ENCODE data around the gene STYXL2. TPM values are rescaled to one million over a fixed set of nuclear protein-coding genes. Genes with fewer than 3 reads are reported as not detected.

The STYXL2 gene
- total and polyA plus RNA-seq, 4 donors = 0.02 to 0.57 (median 0.09) TPM

DNA sequence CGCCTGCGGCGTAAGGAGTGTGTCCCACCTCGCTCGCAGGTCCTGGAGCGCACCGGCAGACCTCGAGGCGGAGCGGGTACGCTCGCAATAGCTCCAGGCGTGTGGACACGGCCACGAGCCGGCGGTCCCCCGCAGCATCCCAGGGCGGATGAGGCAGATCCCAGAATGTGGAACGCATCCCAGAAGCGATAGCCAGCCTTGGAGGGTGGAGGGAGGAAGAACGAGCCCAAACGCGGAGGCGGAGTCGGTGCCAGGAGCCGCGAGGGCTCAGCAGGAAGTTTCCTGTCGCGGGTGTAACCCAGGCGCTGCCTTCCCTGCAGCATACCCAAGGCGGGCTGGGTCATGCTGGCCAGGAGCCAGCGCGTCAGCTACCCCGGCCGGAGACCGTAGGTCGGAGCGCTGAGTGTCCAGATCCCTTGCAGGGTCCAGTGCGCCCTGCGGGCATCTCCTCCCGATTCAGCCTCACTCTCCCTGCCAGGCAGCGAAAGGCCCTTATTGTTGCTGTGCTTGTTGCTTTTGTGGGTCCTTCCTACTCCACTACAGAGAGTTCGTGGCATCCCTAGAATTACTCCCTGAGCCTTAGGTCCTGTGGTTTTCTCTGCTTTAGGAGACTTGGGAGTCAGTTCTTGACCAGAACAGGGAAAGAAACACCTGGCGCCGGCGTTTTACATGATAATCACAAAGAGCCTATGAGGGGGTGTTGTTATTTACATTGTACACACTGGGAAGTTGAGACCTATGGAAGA lies 27.7 kb downstream of the STYXL2 start:
- no peak for TF ChIP-seq CTCF (IDR thresholded peaks at IDR 0.05; ENCODE audit: control extremely low read depth, extremely low read depth)
- H3K27ac ChIP-seq (ENCODE audit: low read depth in 1 of 2, low read length in 1 of 2) = no peak overlapping the region
- peaks cover 0 to 9% (median 6%) of the 10 kb centered on the region in 5 donors for H3K4me1 ChIP-seq (ENCODE audit: control insufficient read depth in 5 of 5, insufficient read depth in 5 of 5, low read length in 5 of 5)
- peak overlapping the region; percentile 32 for H3K4me3 ChIP-seq
- peaks cover 0 to 7% (median 7%) of the 10 kb centered on the region in 3 donors for H3K27me3 ChIP-seq (ENCODE audit: control insufficient read depth in 3 of 3, insufficient read depth in 3 of 3, low read length in 2 of 3)
- WGBS, 2 donors = 12% methylated on average over 47 of the region's 47 CpGs
- H3K9me3 ChIP-seq (ENCODE audit: control insufficient read depth in 4 of 4, insufficient read depth in 3 of 4, low read length in 3 of 4) = no peaks in the 10 kb centered on the region
- no peak overlapping the region for H3K9ac ChIP-seq (ENCODE audit: insufficient read depth in 1 of 2, low read length in 2 of 2)
- peak; percentile 54 for ATAC-seq (ENCODE audit: insufficient read depth, low FRiP score)
- no peaks in the 10 kb centered on the region for H3K36me3 ChIP-seq (ENCODE audit: control insufficient read depth in 4 of 4, insufficient read depth in 4 of 4, low read length in 4 of 4)
- DNase-seq = peak; percentile 42 to 64 (median 61)

GRCh38 chr1:167122121-167122480 lies 28.2 kb downstream of the STYXL2 start:
- Histone ChIP-seq H3K4me1 (ENCODE audit: control insufficient read depth in 5 of 5, insufficient read depth in 5 of 5, low read length in 5 of 5) (peaks cover 0 to 9% (median 6%) of the 10 kb centered on the region in 5 donors), H3K4me3 (no peak overlapping the region), H3K27me3 (ENCODE audit: control insufficient read depth in 3 of 3, insufficient read depth in 3 of 3, low read length in 2 of 3) (peaks cover 0 to 7% (median 7%) of the 10 kb centered on the region in 3 donors), H3K36me3 (ENCODE audit: control insufficient read depth in 4 of 4, insufficient read depth in 4 of 4, low read length in 4 of 4) (no peaks in the 10 kb centered on the region), H3K9ac (ENCODE audit: insufficient read depth in 1 of 2, low read length in 2 of 2) (no peak overlapping the region), H3K9me3 (ENCODE audit: control insufficient read depth in 4 of 4, insufficient read depth in 3 of 4, low read length in 3 of 4) (peaks cover 0 to 1% (median 0%) of the 10 kb centered on the region in 4 donors), H3K27ac (ENCODE audit: low read depth in 1 of 2, low read length in 1 of 2) (no peak overlapping the region)
- no peak for ATAC-seq (ENCODE audit: insufficient read depth, low FRiP score)
- no peak for TF ChIP-seq CTCF (IDR thresholded peaks at IDR 0.05; ENCODE audit: control extremely low read depth, extremely low read depth)
- WGBS, 2 donors = 83 to 89% methylated on average over 5 of the region's 5 CpGs
- DNase-seq = no peak

DNA sequence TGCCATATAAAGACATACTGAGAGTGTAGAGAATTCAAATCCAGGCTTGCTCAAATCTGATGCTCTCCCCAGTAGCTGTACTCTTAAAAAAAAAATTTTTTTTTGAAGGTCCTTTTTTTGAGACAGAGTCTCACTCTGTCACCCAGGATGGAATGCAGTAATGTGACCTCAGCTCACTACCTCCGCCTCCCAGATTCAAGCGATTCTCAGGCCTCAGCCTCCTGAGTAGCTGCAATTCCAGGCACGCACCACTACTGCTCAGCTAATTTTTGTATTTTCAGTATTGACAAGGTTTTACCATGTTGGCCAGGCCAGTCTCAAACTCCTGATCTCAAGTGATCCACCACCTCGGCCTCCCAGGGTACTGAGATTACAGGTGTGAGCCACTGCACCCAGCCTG lies 28.7 kb downstream of the STYXL2 start:
- peaks cover 0 to 7% (median 7%) of the 10 kb centered on the region in 3 donors for H3K27me3 ChIP-seq (ENCODE audit: control insufficient read depth in 3 of 3, insufficient read depth in 3 of 3, low read length in 2 of 3)
- H3K27ac ChIP-seq (ENCODE audit: low read depth in 1 of 2, low read length in 1 of 2) = no peak overlapping the region
- no peak for ATAC-seq (ENCODE audit: insufficient read depth, low FRiP score)
- no peak for TF ChIP-seq CTCF (IDR thresholded peaks at IDR 0.05; ENCODE audit: control extremely low read depth, extremely low read depth)
- H3K9ac ChIP-seq (ENCODE audit: insufficient read depth in 1 of 2, low read length in 2 of 2) = no peak overlapping the region
- H3K9me3 ChIP-seq (ENCODE audit: control insufficient read depth in 4 of 4, insufficient read depth in 3 of 4, low read length in 3 of 4) = peaks cover 0 to 1% (median 0%) of the 10 kb centered on the region in 4 donors
- peaks cover 0 to 9% (median 6%) of the 10 kb centered on the region in 5 donors for H3K4me1 ChIP-seq (ENCODE audit: control insufficient read depth in 5 of 5, insufficient read depth in 5 of 5, low read length in 5 of 5)
- 95% methylated on average over 4 of the region's 4 CpGs for WGBS, 2 donors
- H3K4me3 ChIP-seq = no peak overlapping the region
- DNase-seq = no peak
- no peaks in the 10 kb centered on the region for H3K36me3 ChIP-seq (ENCODE audit: control insufficient read depth in 4 of 4, insufficient read depth in 4 of 4, low read length in 4 of 4)
